NCI-H2107 (cell line): ENCODE measurements around the gene BTG2.
"Not testable (repeated sequence)": the region's sequence is repeated elsewhere in the genome, so short reads cannot be mapped to it uniquely, and the experiment has no call there.

Experiments
- DNase-seq: peaks from one replicate; lab custom pipeline; 2025; lab: John Stamatoyannopoulos, UW

BTG2 gene

DNA sequence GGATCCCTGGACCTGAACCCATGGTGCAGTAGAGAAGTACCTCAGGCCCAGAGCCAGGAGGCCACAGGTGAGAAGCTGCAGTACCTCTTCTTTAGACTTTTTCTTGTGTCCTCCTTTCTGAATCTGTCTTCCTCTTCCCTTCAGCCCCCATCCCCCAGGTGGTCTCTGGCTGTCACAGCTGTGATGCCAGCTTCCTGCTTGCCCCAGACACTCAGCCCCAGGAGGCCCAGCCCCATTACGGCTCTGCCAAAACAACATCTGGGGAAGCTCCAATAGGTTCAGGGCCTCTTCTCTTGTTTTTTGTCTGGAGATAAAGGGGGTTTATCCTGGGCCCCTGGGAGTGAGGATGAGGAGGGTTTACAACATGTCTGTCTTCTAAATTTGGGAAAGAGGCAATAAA is 9.5 kb upstream of the BTG2 start:
- DNase-seq, result no peak

DNA sequence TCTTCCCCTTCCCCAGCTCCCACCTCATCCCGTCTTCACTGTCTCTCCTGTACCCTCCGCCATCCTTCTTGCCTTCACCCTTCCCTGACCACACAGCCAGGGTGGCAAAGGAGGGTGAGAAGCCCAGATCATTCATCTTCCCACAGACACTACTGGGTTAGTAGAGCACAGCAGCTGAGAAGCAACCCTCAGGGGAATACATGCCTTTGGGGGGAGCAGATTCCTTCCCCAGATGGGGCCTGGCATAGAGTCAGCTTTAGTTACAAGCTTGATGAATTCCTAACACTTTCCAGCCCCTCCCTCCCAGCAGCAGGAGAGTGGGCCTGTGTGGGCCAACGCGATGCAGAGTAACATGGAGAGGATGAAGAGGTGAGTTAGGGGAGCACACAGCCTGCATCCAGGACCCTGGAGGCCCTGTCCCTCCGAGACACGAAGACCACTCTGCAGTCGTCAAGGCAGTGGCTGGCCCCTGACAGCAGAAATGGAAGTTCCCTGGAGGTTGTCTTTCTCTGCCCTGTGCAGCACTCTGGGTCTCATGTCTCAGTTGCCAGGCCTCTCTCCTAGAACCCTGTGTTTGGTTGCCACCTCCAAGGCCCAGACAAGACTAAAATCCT is 8.8 kb upstream of the BTG2 start:
- DNase-seq, result no peak

DNA sequence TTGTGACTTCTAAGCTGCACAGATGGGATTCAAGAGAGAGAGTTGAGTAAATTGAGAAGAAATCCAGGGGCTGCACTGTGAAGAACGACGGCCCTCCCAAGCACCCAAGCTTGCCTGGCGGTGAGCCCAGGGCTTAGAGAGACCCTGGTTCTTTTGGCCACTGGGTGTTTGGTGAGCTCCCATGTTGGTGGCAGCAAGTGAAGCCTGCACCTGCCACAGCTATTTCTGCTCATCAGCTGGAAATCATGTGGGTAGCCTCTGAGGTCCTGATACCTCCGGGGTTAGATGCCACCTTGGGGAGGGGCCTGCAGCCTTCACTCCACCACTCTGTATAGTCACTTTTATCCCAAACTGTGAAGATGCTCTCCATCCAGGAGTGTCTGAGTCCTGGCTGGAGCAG is 6.2 kb upstream of the BTG2 start:
- DNase-seq, result no peak

DNA sequence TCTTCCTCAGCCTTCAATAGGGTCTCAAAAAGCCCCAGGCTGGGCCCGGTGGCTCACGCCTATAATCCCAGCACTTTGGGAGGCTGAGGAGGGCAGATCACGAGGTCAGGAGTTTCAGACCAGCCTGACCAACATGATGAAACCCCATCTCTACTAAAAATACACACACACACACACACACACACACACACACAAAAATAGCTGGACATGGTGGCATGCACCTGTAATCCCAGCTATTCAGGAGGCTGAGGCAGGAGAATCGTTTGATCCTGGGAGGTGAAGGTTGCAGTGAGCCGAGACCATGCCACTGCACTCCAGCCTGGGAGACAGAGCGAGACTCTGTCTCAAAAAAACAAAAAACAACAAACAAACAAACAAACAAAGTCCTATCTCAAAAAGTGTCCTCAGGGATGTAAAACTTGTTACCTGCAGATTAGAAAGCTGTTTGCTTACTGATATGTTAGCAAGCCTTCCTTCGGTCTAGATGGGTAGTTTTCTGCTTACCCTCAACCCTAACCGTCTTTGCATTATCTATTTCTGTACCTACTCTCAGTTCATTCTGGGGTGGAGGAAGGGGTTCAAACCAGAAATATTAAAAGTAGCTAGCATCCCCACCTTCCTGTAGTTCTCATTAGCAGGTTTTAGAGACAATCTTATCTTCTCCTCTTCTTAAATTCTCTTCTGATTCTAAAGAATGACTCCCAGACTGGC is 5.4 kb upstream of the BTG2 start:
- DNase-seq, result not testable (repeated sequence)

DNA sequence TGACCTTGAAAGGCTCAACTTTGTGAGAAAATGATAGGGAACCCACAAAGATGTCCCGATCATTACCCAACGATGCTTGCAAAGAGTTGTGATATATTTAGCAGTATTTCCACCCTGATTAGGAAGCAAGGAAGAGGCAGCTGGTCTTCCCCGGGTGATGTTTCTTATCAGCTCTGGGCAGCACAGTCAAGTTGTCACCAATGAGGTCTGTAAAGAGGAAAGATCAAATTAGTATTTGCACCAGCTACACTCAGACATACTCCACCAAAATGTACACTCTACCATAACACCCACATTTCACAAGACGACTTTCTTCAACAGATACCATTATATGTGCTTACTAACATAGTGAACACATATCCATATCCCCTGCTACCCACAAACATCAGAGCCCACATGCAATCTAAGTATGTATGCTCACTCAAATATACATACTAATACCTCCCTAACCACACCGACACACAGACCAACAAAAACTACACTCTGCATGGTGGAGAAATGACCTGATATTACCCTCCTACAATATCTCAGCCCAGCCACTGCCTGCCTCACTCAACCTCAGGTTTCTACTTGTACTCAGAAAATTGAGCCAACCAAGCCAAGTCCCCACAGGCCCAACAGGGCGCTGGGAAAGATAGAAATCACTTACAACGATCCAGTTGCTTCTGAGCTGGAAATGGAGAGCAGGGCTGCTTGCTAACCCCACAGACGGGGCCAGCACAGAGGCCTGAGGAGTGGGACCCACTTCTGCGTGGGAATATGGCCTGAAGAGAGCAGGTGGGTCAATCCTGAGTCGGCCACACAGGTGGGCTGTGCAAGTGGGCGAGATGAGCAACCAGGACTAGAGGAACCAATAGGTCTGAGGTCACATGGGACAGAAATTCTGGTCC is 4.6 kb upstream of the BTG2 start:
- DNase-seq, result no peak

DNA sequence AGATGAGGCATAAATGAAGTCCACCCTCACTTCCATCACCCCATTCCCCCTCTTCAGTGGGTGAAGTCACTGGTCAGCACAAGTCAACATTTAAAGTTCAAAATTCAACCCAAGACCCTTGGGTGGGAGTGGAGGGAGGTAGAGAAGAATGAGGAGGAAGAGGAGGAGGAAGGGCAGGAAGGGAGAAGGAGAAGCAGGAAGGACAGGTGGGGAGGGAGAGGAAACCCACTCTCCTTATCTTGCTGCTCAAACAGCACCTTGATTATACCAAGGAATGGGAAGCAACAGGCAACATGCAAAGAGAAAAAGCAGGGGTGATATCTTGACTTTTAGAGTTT is 4.0 kb upstream of the BTG2 start:
- DNase-seq, result no peak

DNA sequence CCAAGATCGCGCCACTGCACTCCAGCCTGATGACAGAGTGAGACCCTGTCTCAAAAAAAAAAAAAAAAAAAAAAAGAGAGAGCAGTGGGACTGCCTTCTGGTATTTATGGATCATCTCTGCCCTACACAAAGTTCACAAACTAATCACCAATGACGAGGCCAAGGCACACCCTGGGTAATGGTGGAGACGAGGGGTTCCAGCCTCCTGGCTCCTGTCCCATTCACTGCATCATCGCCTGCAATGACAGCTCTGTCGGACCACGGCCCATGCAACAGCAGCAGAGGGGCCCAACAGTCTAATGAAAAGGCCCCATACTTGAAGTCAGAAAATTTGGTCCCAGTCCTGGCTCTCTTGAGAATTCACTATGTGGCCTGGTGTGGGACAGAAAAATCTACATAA is 2.9 kb upstream of the BTG2 start:
- DNase-seq, result no peak

DNA sequence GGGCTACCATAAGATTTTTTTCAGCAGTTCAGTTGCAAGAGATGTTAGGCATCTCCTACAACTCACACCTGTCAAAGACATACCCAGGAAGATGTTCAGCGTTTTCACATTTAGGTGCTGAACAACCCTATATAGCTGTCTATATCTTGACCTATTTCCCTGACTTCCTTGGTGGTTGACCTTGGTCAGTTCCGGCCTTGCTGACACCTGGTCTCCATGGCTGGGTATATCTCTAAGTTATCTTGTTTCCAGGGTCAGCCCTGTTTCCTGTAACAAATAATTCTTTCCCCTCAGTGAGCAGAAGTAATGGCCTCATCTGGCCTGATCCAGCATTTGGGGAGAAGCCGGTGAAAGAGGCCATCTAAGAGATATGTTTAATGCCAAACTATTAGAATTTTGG is 2.4 kb upstream of the BTG2 start:
- no peak for DNase-seq

DNA sequence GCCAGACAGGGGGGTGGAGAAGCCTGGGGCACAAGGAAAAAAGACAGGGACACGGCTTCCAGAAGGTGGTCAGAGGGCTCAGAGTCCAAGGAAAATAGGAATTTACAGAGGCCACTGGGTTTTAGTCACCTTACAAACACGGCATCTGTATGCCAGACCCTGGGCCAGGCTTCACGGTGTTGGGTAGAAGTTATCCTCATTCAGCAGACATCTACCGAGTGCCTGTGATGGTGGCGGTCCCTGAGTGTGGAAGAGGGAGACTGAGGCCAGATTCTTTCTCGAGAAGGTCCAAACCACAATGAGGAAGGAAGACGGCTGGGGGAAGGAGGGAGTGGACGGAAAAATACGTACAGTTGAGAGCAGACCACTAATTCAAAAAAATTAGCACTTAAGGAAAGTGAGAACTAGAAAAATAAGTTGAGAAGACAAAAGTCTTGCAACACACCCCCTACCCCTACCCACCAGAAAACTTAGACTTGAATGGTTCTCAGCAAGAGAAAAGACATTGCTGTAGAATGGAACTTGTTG is 864 bp upstream of the BTG2 start:
- DNase-seq, result no peak

DNA sequence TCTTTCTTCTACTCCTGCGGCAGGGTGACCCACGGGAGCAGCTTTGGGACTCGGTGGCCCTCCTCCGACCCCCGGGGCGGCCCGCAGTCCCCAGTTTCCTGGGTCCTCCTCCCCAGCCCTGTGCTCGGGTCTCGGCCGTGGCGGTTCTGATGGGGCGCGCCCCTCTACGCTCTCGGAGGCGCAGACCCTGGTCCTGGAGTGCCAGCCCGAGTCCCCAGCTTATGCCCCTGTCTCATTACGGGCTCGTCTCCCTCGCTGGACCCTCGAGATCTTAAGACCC is 430 bp downstream of the BTG2 start:
- DNase-seq, result no peak

DNA sequence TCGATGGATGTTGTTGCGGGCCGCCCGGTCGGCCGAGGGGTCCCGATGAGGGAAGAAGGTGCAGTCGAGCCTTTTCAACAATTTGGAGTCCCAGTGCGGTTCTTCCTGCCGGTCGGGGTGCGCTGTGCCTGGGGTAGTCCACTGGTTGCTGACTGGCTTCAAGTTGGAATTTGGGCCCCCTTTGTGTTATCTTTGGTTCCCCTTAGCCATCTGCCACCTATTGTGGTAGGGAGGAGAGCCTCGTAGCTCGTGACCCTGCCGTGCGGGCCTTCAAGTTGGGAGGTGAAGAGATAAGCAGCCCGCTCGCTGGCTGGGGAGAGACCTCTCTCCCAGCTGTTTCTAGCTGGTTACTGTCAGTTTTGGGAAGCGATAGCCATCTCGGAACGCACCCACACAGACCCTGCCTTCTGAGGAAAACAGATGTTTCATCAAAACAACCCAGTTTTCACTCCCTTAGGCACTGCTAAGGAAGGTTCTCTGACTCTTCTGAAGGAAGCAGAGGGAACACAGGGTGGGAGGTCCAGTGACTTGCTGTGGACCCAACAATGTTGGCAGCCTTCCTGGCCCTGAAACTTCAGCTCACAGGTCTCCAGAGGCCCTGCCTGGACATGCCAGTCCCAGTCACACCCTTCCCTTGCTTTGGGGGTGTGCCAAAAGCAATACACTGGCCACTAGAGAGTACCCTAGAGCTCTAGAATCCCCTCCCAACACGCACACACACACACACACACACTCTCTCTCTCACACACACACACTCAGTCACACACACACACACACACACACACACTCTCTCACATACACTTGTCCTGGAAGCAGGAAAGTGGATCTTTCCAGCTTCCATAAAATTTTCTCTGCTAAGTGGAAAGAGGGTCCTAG is 1.0 kb downstream of the BTG2 start:
- DNase-seq, result peak; percentile 55

DNA sequence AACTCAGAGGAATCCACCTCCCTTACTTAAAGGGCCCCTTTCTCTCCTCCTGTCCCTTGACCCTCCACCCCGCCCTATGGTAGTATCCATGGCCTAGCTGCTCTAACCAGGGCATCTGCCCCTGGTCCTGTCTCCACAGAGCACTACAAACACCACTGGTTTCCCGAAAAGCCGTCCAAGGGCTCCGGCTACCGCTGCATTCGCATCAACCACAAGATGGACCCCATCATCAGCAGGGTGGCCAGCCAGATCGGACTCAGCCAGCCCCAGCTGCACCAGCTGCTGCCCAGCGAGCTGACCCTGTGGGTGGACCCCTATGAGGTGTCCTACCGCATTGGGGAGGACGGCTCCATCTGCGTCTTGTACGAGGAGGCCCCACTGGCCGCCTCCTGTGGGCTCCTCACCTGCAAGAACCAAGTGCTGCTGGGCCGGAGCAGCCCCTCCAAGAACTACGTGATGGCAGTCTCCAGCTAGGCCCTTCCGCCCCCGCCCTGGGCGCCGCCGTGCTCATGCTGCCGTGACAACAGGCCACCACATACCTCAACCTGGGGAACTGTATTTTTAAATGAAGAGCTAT is 1.7 kb downstream of the BTG2 start:
- no peak for DNase-seq

DNA sequence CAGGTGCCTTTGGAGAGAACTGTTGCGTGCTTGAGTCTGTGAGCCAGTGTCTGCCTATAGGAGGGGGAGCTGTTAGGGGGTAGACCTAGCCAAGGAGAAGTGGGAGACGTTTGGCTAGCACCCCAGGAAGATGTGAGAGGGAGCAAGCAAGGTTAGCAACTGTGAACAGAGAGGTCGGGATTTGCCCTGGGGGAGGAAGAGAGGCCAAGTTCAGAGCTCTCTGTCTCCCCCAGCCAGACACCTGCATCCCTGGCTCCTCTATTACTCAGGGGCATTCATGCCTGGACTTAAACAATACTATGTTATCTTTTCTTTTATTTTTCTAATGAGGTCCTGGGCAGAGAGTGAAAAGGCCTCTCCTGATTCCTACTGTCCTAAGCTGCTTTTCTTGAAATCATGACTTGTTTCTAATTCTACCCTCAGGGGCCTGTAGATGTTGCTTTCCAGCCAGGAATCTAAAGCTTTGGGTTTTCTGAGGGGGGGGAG is 2.4 kb downstream of the BTG2 start:
- DNase-seq, result no peak

DNA sequence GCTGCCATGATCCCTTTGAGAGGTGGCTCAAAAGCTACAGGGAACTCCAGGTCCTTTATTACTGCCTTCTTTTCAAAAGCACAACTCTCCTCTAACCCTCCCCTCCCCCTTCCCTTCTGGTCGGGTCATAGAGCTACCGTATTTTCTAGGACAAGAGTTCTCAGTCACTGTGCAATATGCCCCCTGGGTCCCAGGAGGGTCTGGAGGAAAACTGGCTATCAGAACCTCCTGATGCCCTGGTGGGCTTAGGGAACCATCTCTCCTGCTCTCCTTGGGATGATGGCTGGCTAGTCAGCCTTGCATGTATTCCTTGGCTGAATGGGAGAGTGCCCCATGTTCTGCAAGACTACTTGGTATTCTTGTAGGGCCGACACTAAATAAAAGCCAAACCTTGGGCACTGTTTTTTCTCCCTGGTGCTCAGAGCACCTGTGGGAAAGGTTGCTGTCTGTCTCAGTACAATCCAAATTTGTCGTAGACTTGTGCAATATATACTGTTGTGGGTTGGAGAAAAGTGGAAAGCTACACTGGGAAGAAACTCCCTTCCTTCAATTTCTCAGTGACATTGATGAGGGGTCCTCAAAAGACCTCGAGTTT is 3.1 kb downstream of the BTG2 start:
- DNase-seq, result no peak

DNA sequence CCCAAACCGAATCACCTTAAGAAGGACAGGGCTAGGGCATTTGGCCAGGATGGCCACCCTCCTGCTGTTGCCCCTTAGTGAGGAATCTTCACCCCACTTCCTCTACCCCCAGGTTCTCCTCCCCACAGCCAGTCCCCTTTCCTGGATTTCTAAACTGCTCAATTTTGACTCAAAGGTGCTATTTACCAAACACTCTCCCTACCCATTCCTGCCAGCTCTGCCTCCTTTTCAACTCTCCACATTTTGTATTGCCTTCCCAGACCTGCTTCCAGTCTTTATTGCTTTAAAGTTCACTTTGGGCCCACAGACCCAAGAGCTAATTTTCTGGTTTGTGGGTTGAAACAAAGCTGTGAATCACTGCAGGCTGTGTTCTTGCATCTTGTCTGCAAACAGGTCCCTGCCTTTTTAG is 3.6 kb downstream of the BTG2 start:
- DNase-seq, result no peak

DNA sequence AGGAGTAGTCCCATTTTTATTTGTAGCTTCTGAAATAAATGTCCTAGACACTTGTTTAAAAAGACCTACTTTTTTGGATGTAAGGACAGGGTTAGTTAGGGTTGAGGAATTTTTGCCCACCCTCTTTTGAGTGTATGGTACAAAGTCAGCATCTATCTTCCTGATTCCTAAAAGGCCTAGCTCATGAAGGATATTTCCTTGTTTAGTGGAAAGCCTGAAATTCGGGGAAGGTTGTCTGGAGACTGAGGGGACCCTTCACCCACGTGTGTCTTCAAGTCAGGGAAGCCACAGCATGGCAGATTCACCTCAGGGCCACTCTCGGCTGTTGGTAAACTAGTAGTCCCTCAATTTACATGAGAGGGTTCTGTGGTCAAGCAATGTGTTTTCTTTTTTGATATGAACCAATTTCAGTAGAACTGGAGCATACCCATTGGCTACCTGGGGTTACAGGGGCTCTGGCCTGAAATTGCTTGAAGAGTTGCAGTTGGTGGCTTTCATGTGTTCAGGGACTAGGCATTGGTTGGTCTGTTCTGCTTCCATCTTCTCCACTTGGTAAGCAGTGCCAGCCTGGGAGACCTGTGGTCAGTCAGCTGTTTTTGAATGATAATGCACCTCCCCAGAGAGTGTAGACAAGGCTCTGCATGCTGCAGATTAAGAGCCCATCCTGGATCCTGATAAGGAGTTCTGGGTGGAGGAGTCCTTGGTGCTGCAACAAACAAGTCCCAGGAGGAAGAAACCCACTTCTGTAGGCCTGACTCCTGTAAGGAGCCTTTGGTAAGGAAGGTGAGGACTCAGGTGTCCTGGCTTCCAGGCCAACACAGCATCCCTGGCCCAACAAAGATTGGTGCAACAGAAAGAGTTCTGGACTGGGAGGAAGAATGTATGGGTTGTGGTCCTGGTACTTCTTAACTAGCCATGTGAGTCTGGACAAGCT is 6.3 kb downstream of the BTG2 start:
- no peak for DNase-seq

DNA sequence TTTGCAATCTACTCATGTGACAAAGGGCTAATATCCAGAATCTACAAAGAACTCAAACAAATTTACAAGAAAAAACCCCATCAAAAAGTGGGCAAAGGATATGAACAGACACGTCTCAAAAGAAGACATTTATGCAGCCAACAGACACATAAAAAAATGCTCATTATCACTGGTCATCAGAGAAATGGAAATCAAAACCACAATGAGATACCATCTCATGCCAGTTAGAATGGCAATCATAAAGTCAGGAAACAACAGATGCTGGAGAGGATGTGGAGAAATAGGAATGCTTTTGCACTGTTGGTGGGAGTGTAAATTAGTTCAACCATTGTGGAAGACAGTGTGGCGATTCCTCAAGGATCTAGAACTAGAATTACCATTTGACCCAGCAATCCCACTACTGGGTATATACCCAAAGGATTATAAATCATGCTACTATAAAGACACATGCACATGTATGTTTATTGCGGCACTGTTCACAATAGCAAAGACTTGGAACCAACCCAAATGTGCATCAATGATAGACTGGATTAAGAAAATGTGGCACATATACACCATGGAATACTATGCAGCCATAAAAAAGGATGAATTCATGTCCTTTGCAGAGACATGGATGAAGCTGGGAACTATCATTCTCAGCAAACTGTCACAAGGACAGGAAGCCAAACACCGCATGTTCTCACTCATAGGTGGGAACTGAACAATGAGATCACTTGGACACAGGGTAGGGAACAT is 8.9 kb downstream of the BTG2 start:
- DNase-seq, result not testable (repeated sequence)

DNA sequence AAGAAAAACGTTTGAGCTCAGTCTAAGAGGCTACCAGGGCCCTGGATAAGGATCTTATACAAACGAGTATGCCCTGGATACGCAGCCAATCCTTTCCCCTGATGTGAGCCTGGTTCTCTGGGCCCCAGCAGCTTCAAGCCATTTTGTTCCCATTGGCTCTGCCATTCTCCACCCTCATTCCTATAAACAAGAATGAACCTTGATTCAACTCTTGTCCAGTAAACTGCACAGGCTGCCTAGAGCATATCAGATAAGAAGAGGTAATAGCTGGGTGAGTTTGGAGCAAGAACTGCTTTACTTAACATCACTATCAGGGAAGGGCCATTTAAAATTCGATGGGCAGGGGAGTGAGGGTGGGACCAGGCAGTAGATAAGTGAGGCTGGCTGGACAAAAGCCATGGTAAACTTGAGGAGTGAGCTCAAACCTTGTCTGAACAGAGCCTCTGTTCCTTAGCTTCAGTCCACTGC is 11.3 kb downstream of the BTG2 start:
- DNase-seq, result no peak
